IMR-90 (cell line): ENCODE measurements around the gene RPS2. TPM values are rescaled to one million over a fixed set of nuclear protein-coding genes. Genes with fewer than 3 reads are reported as not detected.

ENCODE experiments used
- ATAC-seq: fragments of 200-7000 bp; cut with Tn5 transposase; 2 replicates; pipeline ENCODE4 v1.9.1; 2020; ENCODE audit warnings: low read depth, mild to moderate bottlenecking, moderate library complexity
- BruUV-seq: library from RNA; stranded (reverse); fragments of 400-500 nt; replicated peaks from 2 replicates; lab custom pipeline; 2021; lab: Mats Ljungman, UMichigan
- CTCF ChIA-PET: fragments of 300-600 bp; formaldehyde crosslinking; extraction: SDS; loops from one replicate; lab custom pipeline; 2021; ENCODE audit warnings: antibody characterized with exemption; lab: Yijun Ruan, JAX
- POLR2A ChIA-PET: fragments of 300-600 bp; sonication (Branson Sonifier 250); formaldehyde crosslinking; loops from one replicate; lab custom pipeline; 2022; ENCODE audit warnings: antibody characterized with exemption; ENCODE audit not compliant: unreplicated experiment; lab: Charles Lee
- DNase-seq: peaks from one replicate; pipeline ENCODE4 v3.0.0; 2013
- H2AFZ ChIP-seq: replicated peaks from 2 replicates; pipeline ENCODE3; 2013; ENCODE audit warnings: low read length, mild to moderate bottlenecking; ENCODE audit not compliant: poor library complexity
- H2AK5ac ChIP-seq: 2 replicates; pipeline ENCODE4 v1.6.1; 2013; ENCODE audit warnings: low read depth, low read length, inconsistent platforms
- H2AK9ac ChIP-seq: replicated peaks from 2 replicates; pipeline ENCODE3; 2013; ENCODE audit warnings: mild to moderate bottlenecking, low read depth, low read length, moderate library complexity; ENCODE audit not compliant: poor library complexity
- H2BK120ac ChIP-seq: 2 replicates; pipeline ENCODE4 v1.6.1; 2013; ENCODE audit warnings: low read depth, low read length, inconsistent platforms
- H2BK15ac ChIP-seq: 3 replicates; pipeline ENCODE4 v1.6.1; 2013; ENCODE audit warnings: low read depth, low read length, inconsistent platforms
- H2BK20ac ChIP-seq: 2 replicates; pipeline ENCODE4 v1.6.1; 2013; ENCODE audit warnings: low read depth, mild to moderate bottlenecking, inconsistent platforms, low read length, moderate library complexity
- H2BK5ac ChIP-seq: 2 replicates; pipeline ENCODE4 v1.6.1; 2013; ENCODE audit warnings: mild to moderate bottlenecking, low read depth, low read length, inconsistent platforms; ENCODE audit not compliant: poor library complexity, severe bottlenecking
- H3K14ac ChIP-seq: replicated peaks from 2 replicates; pipeline ENCODE4 v1.6.1; 2013; ENCODE audit warnings: low read depth, low read length, inconsistent platforms
- H3K18ac ChIP-seq: 2 replicates; pipeline ENCODE4 v1.6.1; 2013; ENCODE audit warnings: low read depth, low read length, control low read depth
- H3K23ac ChIP-seq: 2 replicates; pipeline ENCODE4 v1.6.1; 2013; ENCODE audit warnings: low read depth, low read length, inconsistent platforms
- H3K27ac ChIP-seq: 2 replicates; pipeline ENCODE4 v1.5.1; 2013; ENCODE audit warnings: mild to moderate bottlenecking, control low read depth, low read length; ENCODE audit not compliant: insufficient read depth
- H3K27me3 ChIP-seq: 2 replicates; pipeline ENCODE4 v1.6.1; 2013; ENCODE audit warnings: low read length; ENCODE audit not compliant: control insufficient read depth, insufficient read depth
- H3K36me3 ChIP-seq: 2 replicates; pipeline ENCODE4 v1.6.1; 2013; ENCODE audit warnings: low read length, mixed read lengths; ENCODE audit not compliant: control insufficient read depth, insufficient read depth
- H3K4ac ChIP-seq: 2 replicates; pipeline ENCODE4 v1.6.1; 2013; ENCODE audit warnings: low read depth, low read length, inconsistent platforms
- H3K4me1 ChIP-seq: 2 replicates; pipeline ENCODE4 v1.6.1; 2013; ENCODE audit warnings: low read length, mixed read lengths; ENCODE audit not compliant: control insufficient read depth, insufficient read depth
- H3K4me2 ChIP-seq: 2 replicates; pipeline ENCODE4 v1.6.1; 2013; ENCODE audit warnings: low read depth, mild to moderate bottlenecking, control low read depth, low read length, moderate library complexity
- H3K4me3 ChIP-seq: 2 replicates; pipeline ENCODE4 v1.5.1; 2013; ENCODE audit warnings: low read depth, mild to moderate bottlenecking, control low read depth, low read length, moderate library complexity; ENCODE audit not compliant: insufficient read depth
- H3K56ac ChIP-seq: 2 replicates; pipeline ENCODE4 v1.6.1; 2013; ENCODE audit warnings: low read length, inconsistent platforms; ENCODE audit not compliant: insufficient read depth; ENCODE audit errors: extremely low read depth
- H3K79me1 ChIP-seq, 2 experiments: 2 replicates each; pipeline ENCODE4 v1.6.1; 2013; ENCODE audit warnings: low read length in 2 of 2, inconsistent platforms in 1 of 2, low read depth in 1 of 2
- H3K9ac ChIP-seq: 2 replicates; pipeline ENCODE4 v1.6.1; 2013; ENCODE audit warnings: low read depth, low read length, control low read depth
- H3K9me1 ChIP-seq: 2 replicates; pipeline ENCODE4 v1.6.1; 2013; ENCODE audit warnings: low read length, inconsistent platforms; ENCODE audit not compliant: insufficient read depth
- H3K9me3 ChIP-seq: 2 replicates; pipeline ENCODE4 v1.6.1; 2013; ENCODE audit warnings: low read length; ENCODE audit not compliant: control insufficient read depth, insufficient read depth
- H4K20me1 ChIP-seq: 2 replicates; pipeline ENCODE4 v1.6.1; 2013; ENCODE audit warnings: low read length, inconsistent platforms; ENCODE audit not compliant: insufficient read depth
- H4K5ac ChIP-seq: 2 replicates; pipeline ENCODE4 v1.6.1; 2013; ENCODE audit warnings: mild to moderate bottlenecking, low read depth, low read length, control low read depth
- H4K8ac ChIP-seq, 2 experiments: 2 replicates each; pipeline ENCODE4 v1.6.1; 2013; ENCODE audit warnings: low read depth in 2 of 2, low read length in 2 of 2, control low read depth in 1 of 2, inconsistent platforms in 1 of 2
- H4K91ac ChIP-seq: 2 replicates; pipeline ENCODE4 v1.6.1; 2013; ENCODE audit warnings: low read depth, low read length, inconsistent platforms; ENCODE audit not compliant: insufficient read depth
- BHLHE40 ChIP-seq: fragments of 150-350 bp; IDR thresholded peaks from 2 replicates; pipeline ENCODE4 v1.6.1; 2016; ENCODE audit warnings: mild to moderate bottlenecking, low read depth, low read length
- CEBPB ChIP-seq: IDR thresholded peaks from 2 replicates; pipeline ENCODE4 v1.6.1; 2012; ENCODE audit warnings: low read depth, low read length, improper control_type of control experiment
- CHD1 ChIP-seq: IDR thresholded peaks from 2 replicates; pipeline ENCODE4 v1.6.1; 2012; ENCODE audit warnings: low read depth, low read length, improper control_type of control experiment
- CTCF ChIP-seq: conservative IDR thresholded peaks from 2 replicates; pipeline ENCODE4 v1.5.1; 2012; ENCODE audit warnings: mild to moderate bottlenecking, low read depth, low read length, improper control_type of control experiment
- ELK1 ChIP-seq: fragments of 150-350 bp; IDR thresholded peaks from 2 replicates; pipeline ENCODE4 v1.6.1; 2016; ENCODE audit warnings: low read depth, mild to moderate bottlenecking, low read length, moderate library complexity, borderline replicate concordance
- FOS ChIP-seq: fragments of 150-350 bp; IDR thresholded peaks from 2 replicates; pipeline ENCODE4 v1.6.1; 2016; ENCODE audit warnings: low read depth, low read length
- MAFK ChIP-seq: IDR thresholded peaks from 2 replicates; pipeline ENCODE4 v1.6.1; 2012; ENCODE audit warnings: low read depth, low read length, improper control_type of control experiment
- MAZ ChIP-seq: IDR thresholded peaks from 2 replicates; pipeline ENCODE4 v1.6.1; 2012; ENCODE audit warnings: low read depth, mild to moderate bottlenecking, low read length, improper control_type of control experiment, moderate library complexity, borderline replicate concordance
- MXI1 ChIP-seq: IDR thresholded peaks from 2 replicates; pipeline ENCODE4 v1.6.1; 2012; ENCODE audit warnings: low read depth, mild to moderate bottlenecking, low read length, moderate library complexity, borderline replicate concordance
- NFE2L2 ChIP-seq: fragments of 150-350 bp; IDR thresholded peaks from 2 replicates; pipeline ENCODE4 v1.6.1; 2016; ENCODE audit warnings: low read depth, mild to moderate bottlenecking, low read length
- POLR2A ChIP-seq: IDR thresholded peaks from 2 replicates; pipeline ENCODE4 v1.6.1; 2012; ENCODE audit warnings: mild to moderate bottlenecking, low read depth, low read length
- RAD21 ChIP-seq: IDR thresholded peaks from 2 replicates; pipeline ENCODE4 v1.6.1; 2012; ENCODE audit warnings: low read length, improper control_type of control experiment
- RCOR1 ChIP-seq: IDR thresholded peaks from 2 replicates; pipeline ENCODE4 v1.6.1; 2012; ENCODE audit warnings: mild to moderate bottlenecking, low read length, improper control_type of control experiment; ENCODE audit not compliant: insufficient replicate concordance
- RFX5 ChIP-seq: IDR thresholded peaks from 2 replicates; pipeline ENCODE4 v1.8.0; 2012; ENCODE audit warnings: low read depth, mild to moderate bottlenecking, low read length, moderate library complexity
- SMC3 ChIP-seq: fragments of 150-350 bp; IDR thresholded peaks from 2 replicates; pipeline ENCODE4 v1.6.1; 2016; ENCODE audit warnings: low read depth, mild to moderate bottlenecking, antibody characterized with exemption, low read length, moderate library complexity
- USF2 ChIP-seq: fragments of 150-350 bp; IDR thresholded peaks from 2 replicates; pipeline ENCODE4 v1.6.1; 2017; ENCODE audit warnings: mild to moderate bottlenecking, antibody characterized with exemption, low read length, low read depth
- WGBS, 2 experiments: methylation state at CpG; one replicate each; pipeline versions ENCODE4 v1.1.5 to v1.1.7; 2013; ENCODE audit warnings: missing lambda C conversion rate in 2 of 2; ENCODE audit not compliant: insufficient read length in 1 of 2; ENCODE audit errors: extremely low coverage in 2 of 2; 5-methylcytosine and 5-hydroxymethylcytosine counted together
- dilution Hi-C: fragments of 300-500 bp; cut with HindIII; formaldehyde crosslinking; loops from one replicate; pipeline ENCODE4 v1.14.3; 2018; ENCODE audit warnings: low sequenced_read_pairs; ENCODE audit not compliant: unreplicated experiment
- in situ Hi-C: fragments of 300-500 bp; cut with MboI; formaldehyde crosslinking; loops from 3 replicates; pipeline ENCODE4 v1.14.3; 2019; ENCODE audit warnings: low sequenced_read_pairs, inconsistent platforms, mixed read lengths
- intact Hi-C: fragments of 100-400 bp; cut with micrococcal nuclease; formaldehyde crosslinking; loops from 2 replicates; pipeline ENCODE4 v1.10.0; 2022
- polyA plus RNA-seq, 3 experiments: library from polyadenylated mRNA; depleted of rRNA; stranded (reverse); fragments of >200 nt; gene quantifications; 2 replicates each; pipeline ENCODE4 v1.2.3, GENCODE V29; 2012; ENCODE audit warnings: low replicate concordance in 1 of 3
- total RNA-seq: library from RNA; depleted of rRNA; stranded (reverse); fragments of >200 nt; gene quantifications from 2 replicates; pipeline ENCODE4 v1.2.3, GENCODE V29; 2012

Gene RPS2
- total and polyA plus RNA-seq, 2 of the 4 experiments (the other 2 are of a cell fraction): 2,703 to 6,941 TPM

- no peak for ATAC-seq
- peak overlapping the region; percentile 76 for H2BK120ac ChIP-seq
- intact Hi-C loops (no loop called here), in situ Hi-C loops (no loop called here), dilution Hi-C loops (no loop called here)
- H3K27ac ChIP-seq: peak overlapping the region; percentile 88; the same call in 1 of the 2 replicates
- H3K18ac ChIP-seq: no peak overlapping the region
- no peak overlapping the region for H4K8ac ChIP-seq
- no peak overlapping the region for H3K56ac ChIP-seq
- H4K91ac ChIP-seq: no peak overlapping the region
- H3K4ac ChIP-seq: peak overlapping the region; percentile 85
- BruUV-seq: no TSS peak
- H4K20me1 ChIP-seq: peaks cover 33% of the 10 kb centered on the region
- H4K5ac ChIP-seq: no peak overlapping the region; the same call in 1 of the 2 replicates
- peak overlapping the region; percentile 85; the same call in 1 of the 2 replicates for H2AK5ac ChIP-seq
- H3K4me2 ChIP-seq: no peak overlapping the region
- H2BK20ac ChIP-seq: no peak overlapping the region
- peaks cover 5 to 55% of the 10 kb centered on the region in 2 experiments for H3K79me1 ChIP-seq
- H3K27me3 ChIP-seq: no peaks in the 10 kb centered on the region
- ChIA-PET CTCF (no interaction called here), POLR2A (no interaction called here)
- no peak overlapping the region for H2AFZ ChIP-seq
- no peak overlapping the region for H2BK15ac ChIP-seq
- H2AK9ac ChIP-seq: no peak overlapping the region
- H3K9me1 ChIP-seq: peaks cover 26% of the 10 kb centered on the region
- H3K4me1 ChIP-seq: peaks cover 20% of the 10 kb centered on the region
- H3K36me3 ChIP-seq: peaks cover 52% of the 10 kb centered on the region
- H3K23ac ChIP-seq: no peak overlapping the region
- H3K9me3 ChIP-seq: no peaks in the 10 kb centered on the region
- H3K4me3 ChIP-seq: no peak overlapping the region
- TF ChIP-seq CHD1 (no peak), ELK1 (no peak), SMC3 (no peak), RFX5 (no peak), MXI1 (no peak), RCOR1 (no peak), USF2 (no peak), CTCF (no peak), NFE2L2 (no peak), POLR2A (no peak), CEBPB (no peak), MAFK (no peak), MAZ (no peak), FOS (no peak), RAD21 (no peak), BHLHE40 (no peak)
- no peak for DNase-seq
- H2BK5ac ChIP-seq: peak overlapping the region; percentile 96
- H3K9ac ChIP-seq: no peak overlapping the region
- H3K14ac ChIP-seq: no peak overlapping the region; the same call in 1 of the 2 replicates
- 96% methylated on average over 22 of the region's 27 CpGs; no CpG with 5 or more reads in 1 of the 2 experiments for WGBS, 2 experiments
These were observed 33.8 kb upstream of the RPS2 start for GRCh38 chr16:1998360-1998835.
